IMR-90 (cell line): ENCODE results near the gene GRIK1. TPM values are rescaled to one million over a fixed set of nuclear protein-coding genes. Genes with fewer than 3 reads are reported as not detected.

ENCODE experiments used
- ATAC-seq: fragments of 200-7000 bp; cut with Tn5 transposase; 2 replicates; pipeline ENCODE4 v1.9.1; 2020; ENCODE audit warnings: low read depth, mild to moderate bottlenecking, moderate library complexity
- BruUV-seq: library from RNA; stranded (reverse); fragments of 400-500 nt; replicated peaks from 2 replicates; lab custom pipeline; 2021; lab: Mats Ljungman, UMichigan
- CTCF ChIA-PET: fragments of 300-600 bp; formaldehyde crosslinking; extraction: SDS; loops from one replicate; lab custom pipeline; 2021; ENCODE audit warnings: antibody characterized with exemption; lab: Yijun Ruan, JAX
- POLR2A ChIA-PET: fragments of 300-600 bp; sonication (Branson Sonifier 250); formaldehyde crosslinking; loops from one replicate; lab custom pipeline; 2022; ENCODE audit warnings: antibody characterized with exemption; ENCODE audit not compliant: unreplicated experiment; lab: Charles Lee
- DNase-seq: peaks from one replicate; pipeline ENCODE4 v3.0.0; 2013
- H2AFZ ChIP-seq: replicated peaks from 2 replicates; pipeline ENCODE3; 2013; ENCODE audit warnings: low read length, mild to moderate bottlenecking; ENCODE audit not compliant: poor library complexity
- H2AK5ac ChIP-seq: 2 replicates; pipeline ENCODE4 v1.6.1; 2013; ENCODE audit warnings: low read depth, low read length, inconsistent platforms
- H2AK9ac ChIP-seq: replicated peaks from 2 replicates; pipeline ENCODE3; 2013; ENCODE audit warnings: mild to moderate bottlenecking, low read depth, low read length, moderate library complexity; ENCODE audit not compliant: poor library complexity
- H2BK120ac ChIP-seq: 2 replicates; pipeline ENCODE4 v1.6.1; 2013; ENCODE audit warnings: low read depth, low read length, inconsistent platforms
- H2BK15ac ChIP-seq: 3 replicates; pipeline ENCODE4 v1.6.1; 2013; ENCODE audit warnings: low read depth, low read length, inconsistent platforms
- H2BK20ac ChIP-seq: 2 replicates; pipeline ENCODE4 v1.6.1; 2013; ENCODE audit warnings: low read depth, mild to moderate bottlenecking, inconsistent platforms, low read length, moderate library complexity
- H2BK5ac ChIP-seq: 2 replicates; pipeline ENCODE4 v1.6.1; 2013; ENCODE audit warnings: mild to moderate bottlenecking, low read depth, low read length, inconsistent platforms; ENCODE audit not compliant: poor library complexity, severe bottlenecking
- H3K14ac ChIP-seq: replicated peaks from 2 replicates; pipeline ENCODE4 v1.6.1; 2013; ENCODE audit warnings: low read depth, low read length, inconsistent platforms
- H3K18ac ChIP-seq: 2 replicates; pipeline ENCODE4 v1.6.1; 2013; ENCODE audit warnings: low read depth, low read length, control low read depth
- H3K23ac ChIP-seq: 2 replicates; pipeline ENCODE4 v1.6.1; 2013; ENCODE audit warnings: low read depth, low read length, inconsistent platforms
- H3K27ac ChIP-seq: 2 replicates; pipeline ENCODE4 v1.5.1; 2013; ENCODE audit warnings: mild to moderate bottlenecking, control low read depth, low read length; ENCODE audit not compliant: insufficient read depth
- H3K27me3 ChIP-seq: 2 replicates; pipeline ENCODE4 v1.6.1; 2013; ENCODE audit warnings: low read length; ENCODE audit not compliant: control insufficient read depth, insufficient read depth
- H3K36me3 ChIP-seq: 2 replicates; pipeline ENCODE4 v1.6.1; 2013; ENCODE audit warnings: low read length, mixed read lengths; ENCODE audit not compliant: control insufficient read depth, insufficient read depth
- H3K4ac ChIP-seq: 2 replicates; pipeline ENCODE4 v1.6.1; 2013; ENCODE audit warnings: low read depth, low read length, inconsistent platforms
- H3K4me1 ChIP-seq: 2 replicates; pipeline ENCODE4 v1.6.1; 2013; ENCODE audit warnings: low read length, mixed read lengths; ENCODE audit not compliant: control insufficient read depth, insufficient read depth
- H3K4me2 ChIP-seq: 2 replicates; pipeline ENCODE4 v1.6.1; 2013; ENCODE audit warnings: low read depth, mild to moderate bottlenecking, control low read depth, low read length, moderate library complexity
- H3K4me3 ChIP-seq: 2 replicates; pipeline ENCODE4 v1.5.1; 2013; ENCODE audit warnings: low read depth, mild to moderate bottlenecking, control low read depth, low read length, moderate library complexity; ENCODE audit not compliant: insufficient read depth
- H3K56ac ChIP-seq: 2 replicates; pipeline ENCODE4 v1.6.1; 2013; ENCODE audit warnings: low read length, inconsistent platforms; ENCODE audit not compliant: insufficient read depth; ENCODE audit errors: extremely low read depth
- H3K79me1 ChIP-seq, 2 experiments: 2 replicates each; pipeline ENCODE4 v1.6.1; 2013; ENCODE audit warnings: low read length in 2 of 2, inconsistent platforms in 1 of 2, low read depth in 1 of 2
- H3K9ac ChIP-seq: 2 replicates; pipeline ENCODE4 v1.6.1; 2013; ENCODE audit warnings: low read depth, low read length, control low read depth
- H3K9me1 ChIP-seq: 2 replicates; pipeline ENCODE4 v1.6.1; 2013; ENCODE audit warnings: low read length, inconsistent platforms; ENCODE audit not compliant: insufficient read depth
- H3K9me3 ChIP-seq: 2 replicates; pipeline ENCODE4 v1.6.1; 2013; ENCODE audit warnings: low read length; ENCODE audit not compliant: control insufficient read depth, insufficient read depth
- H4K20me1 ChIP-seq: 2 replicates; pipeline ENCODE4 v1.6.1; 2013; ENCODE audit warnings: low read length, inconsistent platforms; ENCODE audit not compliant: insufficient read depth
- H4K5ac ChIP-seq: 2 replicates; pipeline ENCODE4 v1.6.1; 2013; ENCODE audit warnings: mild to moderate bottlenecking, low read depth, low read length, control low read depth
- H4K8ac ChIP-seq, 2 experiments: 2 replicates each; pipeline ENCODE4 v1.6.1; 2013; ENCODE audit warnings: low read depth in 2 of 2, low read length in 2 of 2, control low read depth in 1 of 2, inconsistent platforms in 1 of 2
- H4K91ac ChIP-seq: 2 replicates; pipeline ENCODE4 v1.6.1; 2013; ENCODE audit warnings: low read depth, low read length, inconsistent platforms; ENCODE audit not compliant: insufficient read depth
- NFE2L2 ChIP-seq: fragments of 150-350 bp; IDR thresholded peaks from 2 replicates; pipeline ENCODE4 v1.6.1; 2016; ENCODE audit warnings: low read depth, mild to moderate bottlenecking, low read length
- WGBS, 2 experiments: methylation state at CpG; one replicate each; pipeline versions ENCODE4 v1.1.5 to v1.1.7; 2013; ENCODE audit warnings: missing lambda C conversion rate in 2 of 2; ENCODE audit not compliant: insufficient read length in 1 of 2; ENCODE audit errors: extremely low coverage in 2 of 2; 5-methylcytosine and 5-hydroxymethylcytosine counted together
- dilution Hi-C: fragments of 300-500 bp; cut with HindIII; formaldehyde crosslinking; loops from one replicate; pipeline ENCODE4 v1.14.3; 2018; ENCODE audit warnings: low sequenced_read_pairs; ENCODE audit not compliant: unreplicated experiment
- in situ Hi-C: fragments of 300-500 bp; cut with MboI; formaldehyde crosslinking; loops from 3 replicates; pipeline ENCODE4 v1.14.3; 2019; ENCODE audit warnings: low sequenced_read_pairs, inconsistent platforms, mixed read lengths
- intact Hi-C: fragments of 100-400 bp; cut with micrococcal nuclease; formaldehyde crosslinking; loops from 2 replicates; pipeline ENCODE4 v1.10.0; 2022
- polyA plus RNA-seq, 3 experiments: library from polyadenylated mRNA; depleted of rRNA; stranded (reverse); fragments of >200 nt; gene quantifications; 2 replicates each; pipeline ENCODE4 v1.2.3, GENCODE V29; 2012; ENCODE audit warnings: low replicate concordance in 1 of 3
- total RNA-seq: library from RNA; depleted of rRNA; stranded (reverse); fragments of >200 nt; gene quantifications from 2 replicates; pipeline ENCODE4 v1.2.3, GENCODE V29; 2012
- TF ChIP-seq, protein P1 (sequence below): fragments of 150-350 bp; IDR thresholded peaks from 2 replicates; pipeline ENCODE4 v1.6.1; 2017; ENCODE audit warnings: mild to moderate bottlenecking, antibody characterized with exemption, low read length, low read depth

GRIK1 gene
- total and polyA plus RNA-seq, 2 of the 4 experiments (the other 2 are of a cell fraction) = not detected

DNA sequence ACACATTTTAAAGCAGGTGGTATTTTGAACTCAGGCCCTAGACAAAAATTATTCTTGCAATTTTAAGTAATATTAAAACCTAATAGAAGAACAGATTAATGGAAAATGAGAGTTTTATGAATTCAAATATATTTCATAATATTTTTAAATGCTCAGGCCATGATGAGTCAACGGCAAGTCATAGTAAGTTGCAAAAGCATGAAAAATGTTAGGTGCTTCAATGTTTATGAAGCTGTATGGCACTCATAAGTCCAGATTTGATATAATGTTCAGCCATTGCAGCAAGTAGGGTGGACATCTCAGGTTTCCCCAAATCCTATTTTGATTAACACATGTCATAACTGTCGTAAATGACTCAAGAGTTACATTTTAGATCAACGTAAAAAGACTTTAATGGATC lies 112.6 kb downstream of the GRIK1 start:
- no peak for DNase-seq
- H3K4ac ChIP-seq = no peak overlapping the region
- H3K9me1 ChIP-seq = no peaks in the 10 kb centered on the region
- no peak overlapping the region for H2AK5ac ChIP-seq
- no peaks in the 10 kb centered on the region for H4K20me1 ChIP-seq
- no peak overlapping the region for H2BK20ac ChIP-seq
- no peak overlapping the region for H3K14ac ChIP-seq
- in situ Hi-C loops = no loop called here
- no TSS peak for BruUV-seq
- POLR2A ChIA-PET = no interaction called here
- H4K5ac ChIP-seq = no peak overlapping the region
- TF ChIP-seq NFE2L2 = no peak
- TF ChIP-seq, protein P1, sequence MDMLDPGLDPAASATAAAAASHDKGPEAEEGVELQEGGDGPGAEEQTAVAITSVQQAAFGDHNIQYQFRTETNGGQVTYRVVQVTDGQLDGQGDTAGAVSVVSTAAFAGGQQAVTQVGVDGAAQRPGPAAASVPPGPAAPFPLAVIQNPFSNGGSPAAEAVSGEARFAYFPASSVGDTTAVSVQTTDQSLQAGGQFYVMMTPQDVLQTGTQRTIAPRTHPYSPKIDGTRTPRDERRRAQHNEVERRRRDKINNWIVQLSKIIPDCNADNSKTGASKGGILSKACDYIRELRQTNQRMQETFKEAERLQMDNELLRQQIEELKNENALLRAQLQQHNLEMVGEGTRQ = no peak
- no peak overlapping the region for H2BK120ac ChIP-seq
- no peak overlapping the region for H2BK5ac ChIP-seq
- no peaks in the 10 kb centered on the region; the same call in 1 of the 2 replicates for H3K27me3 ChIP-seq
- H3K79me1 ChIP-seq = no peaks in the 10 kb centered on the region
- no peaks in the 10 kb centered on the region; the same call in 1 of the 2 replicates for H3K9me3 ChIP-seq
- intact Hi-C loops = no loop called here
- H3K18ac ChIP-seq = no peak overlapping the region
- no peak overlapping the region for H3K23ac ChIP-seq
- no peaks in the 10 kb centered on the region for H3K4me1 ChIP-seq
- no peak overlapping the region for H3K27ac ChIP-seq
- H3K4me3 ChIP-seq = no peak overlapping the region
- no peak overlapping the region for H3K9ac ChIP-seq
- H2AFZ ChIP-seq = no peak overlapping the region
- no CpG with 5 or more reads among the region's 3 CpGs for WGBS, 2 experiments
- H3K56ac ChIP-seq = no peak overlapping the region
- dilution Hi-C loops = no loop called here
- CTCF ChIA-PET = no interaction called here
- no peak overlapping the region for H4K91ac ChIP-seq
- H4K8ac ChIP-seq = no peak overlapping the region
- H3K36me3 ChIP-seq = no peaks in the 10 kb centered on the region
- no peak overlapping the region for H2AK9ac ChIP-seq
- H3K4me2 ChIP-seq = no peak overlapping the region
- H2BK15ac ChIP-seq = no peak overlapping the region
- ATAC-seq = no peak
